Islet precursor cell (in vitro differentiated cells): ENCODE results near the gene RER1.

Source experiments
- DNase-seq: peaks from one replicate; pipeline ENCODE4 v3.0.0-alpha.2; 2018

Gene RER1

GRCh38 chr1:2449636-2450454 lies 58.2 kb downstream of the RER1 start:
- no peak for DNase-seq

- DNase-seq: peak; percentile 90
These were observed 60.1 kb downstream of the RER1 start for GRCh38 chr1:2451741-2452140.

GRCh38 chr1:2452201-2452931 lies 60.7 kb downstream of the RER1 start:
- DNase-seq: no peak

GRCh38 chr1:2452932-2453315 lies 61.3 kb downstream of the RER1 start:
- DNase-seq: no peak

GRCh38 chr1:2454227-2454626 lies 62.6 kb downstream of the RER1 start:
- no peak for DNase-seq
